ENCODE measurements around the gene GATAD2A. TPM values are rescaled to one million over a fixed set of nuclear protein-coding genes. Genes with fewer than 3 reads are reported as not detected.

The GATAD2A gene
- total RNA-seq, 4 donors from 2014 or later, result 45.6 to 102 (median 65.7) TPM

- Histone ChIP-seq H3K36me3 (no peaks in the 10 kb centered on the region), H3K4me3 (no peak overlapping the region), H3K27ac (no peak overlapping the region), H3K4me1 (peaks cover 0 to 16% (median 8%) of the 10 kb centered on the region in 4 donors), H3K9me3 (no peaks in the 10 kb centered on the region), H3K27me3 (no peaks in the 10 kb centered on the region)
- in situ Hi-C loops (cut with MboI; ENCODE audit: low pct_ligation_motif_present in 1 of 4, low pct_unique_long_range_greater_than_20kb in 1 of 4, low sequenced_read_pairs in 3 of 4) (no loop called here), intact Hi-C loops (cut with DNase I; ENCODE audit: low total_unique reads) (no loop called here)
- DNase-seq, result no peak
- no peak for TF ChIP-seq POLR2AphosphoS5 (IDR thresholded peaks at IDR 0.05)
- TF ChIP-seq CTCF (IDR thresholded peaks at IDR 0.05), result no peak
- TF ChIP-seq POLR2A (IDR thresholded peaks at IDR 0.05), result no peak
- TF ChIP-seq EP300 (IDR thresholded peaks at IDR 0.05; ENCODE audit: low read depth), result no peak
- 83 to 89% methylated on average over 1 to 3 of the region's 3 CpGs for WGBS, 2 donors (ENCODE audit: low coverage in 1 of 2)
Observed at GRCh38 chr19:19433666-19434213, 28.3 kb downstream of the GATAD2A start.

GRCh38 chr19:19434483-19435045, 29.1 kb downstream of the GATAD2A start:
- Histone ChIP-seq H3K36me3 (no peaks in the 10 kb centered on the region), H3K27ac (no peak overlapping the region), H3K9me3 (no peaks in the 10 kb centered on the region), H3K27me3 (no peaks in the 10 kb centered on the region), H3K4me1 (peaks cover 0 to 13% (median 8%) of the 10 kb centered on the region in 4 donors), H3K4me3 (no peak overlapping the region)
- WGBS, 2 donors (ENCODE audit: low coverage in 1 of 2), result 62 to 83% methylated on average over 5 to 8 of the region's 8 CpGs
- no peak for DNase-seq
- intact Hi-C loops (cut with DNase I; ENCODE audit: low total_unique reads) (no loop called here), in situ Hi-C loops (cut with MboI; ENCODE audit: low pct_ligation_motif_present in 1 of 4, low pct_unique_long_range_greater_than_20kb in 1 of 4, low sequenced_read_pairs in 3 of 4) (no loop called here)
- TF ChIP-seq POLR2AphosphoS5 (IDR thresholded peaks at IDR 0.05), result no peak
- TF ChIP-seq CTCF (IDR thresholded peaks at IDR 0.05), result no peak
- no peak for TF ChIP-seq POLR2A (IDR thresholded peaks at IDR 0.05)
- TF ChIP-seq EP300 (IDR thresholded peaks at IDR 0.05; ENCODE audit: low read depth), result no peak

- in situ Hi-C loops (cut with MboI; ENCODE audit: low pct_ligation_motif_present in 1 of 4, low pct_unique_long_range_greater_than_20kb in 1 of 4, low sequenced_read_pairs in 3 of 4), result no loop called here
- TF ChIP-seq POLR2AphosphoS5 (IDR thresholded peaks at IDR 0.05), result no peak
- no peak for TF ChIP-seq POLR2A (IDR thresholded peaks at IDR 0.05)
- no peak for TF ChIP-seq CTCF (IDR thresholded peaks at IDR 0.05)
- TF ChIP-seq EP300 (IDR thresholded peaks at IDR 0.05; ENCODE audit: low read depth), result no peak
Observed at GRCh38 chr19:19436137-19436691, 30.7 kb downstream of the GATAD2A start.

GRCh38 chr19:19438366-19439175, 33.1 kb downstream of the GATAD2A start:
- Histone ChIP-seq H3K36me3 (no peaks in the 10 kb centered on the region), H3K4me1 (peaks cover 0 to 13% (median 7%) of the 10 kb centered on the region in 4 donors), H3K27me3 (no peaks in the 10 kb centered on the region), H3K9me3 (no peaks in the 10 kb centered on the region), H3K4me3 (no peak overlapping the region), H3K27ac (no peak overlapping the region)
- 73 to 81% methylated on average over 2 to 4 of the region's 4 CpGs for WGBS, 2 donors (ENCODE audit: low coverage in 1 of 2)
- no peak for DNase-seq
- no peak for TF ChIP-seq CTCF (IDR thresholded peaks at IDR 0.05)
- TF ChIP-seq POLR2A (IDR thresholded peaks at IDR 0.05), result no peak
- TF ChIP-seq POLR2AphosphoS5 (IDR thresholded peaks at IDR 0.05), result no peak
- no peak for TF ChIP-seq EP300 (IDR thresholded peaks at IDR 0.05; ENCODE audit: low read depth)
- intact Hi-C loops (cut with DNase I; ENCODE audit: low total_unique reads) (no loop called here), in situ Hi-C loops (cut with MboI; ENCODE audit: low pct_ligation_motif_present in 1 of 4, low pct_unique_long_range_greater_than_20kb in 1 of 4, low sequenced_read_pairs in 3 of 4) (no loop called here)

More at GRCh38 chr19:19436137-19436691, 30.7 kb downstream of the GATAD2A start:
- Histone ChIP-seq H3K27ac (no peak overlapping the region), H3K4me3 (no peak overlapping the region), H3K27me3 (no peaks in the 10 kb centered on the region), H3K9me3 (no peaks in the 10 kb centered on the region), H3K36me3 (no peaks in the 10 kb centered on the region), H3K4me1 (peaks cover 0 to 13% (median 8%) of the 10 kb centered on the region in 4 donors)
- no peak for DNase-seq
- 92% methylated on average over 10 of the region's 10 CpGs; no CpG with 5 or more reads in 1 of the 2 donors for WGBS, 2 donors (ENCODE audit: low coverage in 1 of 2)
- intact Hi-C loops (cut with DNase I; ENCODE audit: low total_unique reads), result no loop called here

Data from transverse colon (tissue), 4 donors.